ENCODE results near the gene ZNF200. TPM values are rescaled to one million over a fixed set of nuclear protein-coding genes. Genes with fewer than 3 reads are reported as not detected.
"Not testable (repeated sequence)": the region's sequence is repeated elsewhere in the genome, so short reads cannot be mapped to it uniquely, and the experiment has no call there.

Gene ZNF200
- polyA plus RNA-seq, 1 donor = 5.9 TPM

DNA sequence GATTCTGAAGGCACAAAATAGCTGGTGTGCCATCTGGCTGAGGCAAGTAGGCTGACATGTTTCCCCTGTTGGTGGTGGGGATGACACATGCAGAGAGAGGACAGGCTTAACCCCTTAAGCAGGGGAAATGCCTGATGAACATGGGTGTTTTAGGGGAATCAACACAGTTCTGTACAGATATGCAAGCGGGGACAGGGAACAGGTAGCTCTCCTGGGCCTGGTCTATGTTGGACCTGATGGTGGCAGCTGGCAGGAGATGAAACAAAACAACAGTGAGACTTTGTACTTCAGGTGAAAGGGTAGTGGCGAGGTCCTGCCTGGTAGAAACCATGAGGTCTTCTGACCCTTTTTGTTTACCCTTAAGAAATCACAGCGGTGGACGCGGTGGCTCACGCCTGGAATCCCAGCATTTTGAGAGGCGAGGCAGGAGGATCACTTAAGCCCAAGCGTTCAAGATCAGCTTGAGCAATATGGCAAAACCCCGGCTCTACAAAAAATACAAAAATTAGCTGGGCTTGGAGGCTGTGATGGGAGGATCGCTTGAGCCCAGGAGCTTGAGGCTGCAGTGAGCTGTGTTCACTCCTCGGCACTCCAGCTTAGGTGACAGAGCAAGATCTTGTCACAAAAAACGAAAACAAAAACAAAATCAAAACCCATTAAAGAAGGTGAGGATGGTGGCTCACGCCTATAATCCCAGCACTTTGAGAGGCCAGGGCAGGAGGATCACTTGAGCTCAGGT lies 36.5 kb downstream of the ZNF200 start:
- DNase-seq = no peak

DNA sequence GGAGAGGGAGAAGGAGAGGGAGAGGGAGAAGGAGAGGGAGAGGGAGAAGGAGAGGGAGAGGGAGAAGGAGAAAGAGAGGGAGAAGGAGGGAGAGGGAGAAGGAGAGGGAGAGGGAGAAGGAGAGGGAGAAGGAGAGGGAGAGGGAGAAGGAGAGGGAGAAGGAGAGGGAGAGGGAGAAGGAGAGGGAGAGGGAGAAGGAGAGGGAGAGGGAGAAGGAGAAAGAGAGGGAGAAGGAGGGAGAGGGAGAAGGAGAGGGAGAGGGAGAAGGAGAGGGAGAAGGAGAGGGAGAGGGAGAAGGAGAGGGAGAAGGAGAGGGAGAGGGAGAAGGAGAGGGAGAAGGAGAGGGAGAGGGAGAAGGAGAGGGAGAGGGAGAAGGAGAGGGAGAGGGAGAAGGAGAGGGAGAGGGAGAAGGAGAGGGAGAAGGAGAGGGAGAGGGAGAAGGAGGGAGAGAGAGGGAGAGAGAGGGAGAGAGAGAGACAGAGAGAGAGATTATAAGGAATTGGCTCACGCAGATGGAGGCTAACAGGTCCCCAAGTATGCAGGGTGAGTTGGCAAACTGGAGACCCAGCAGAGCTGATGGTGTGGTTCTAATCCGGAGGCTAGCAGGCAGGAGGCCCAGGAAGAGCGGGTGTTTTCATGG lies 37.1 kb downstream of the ZNF200 start:
- DNase-seq = not testable (repeated sequence)

DNA sequence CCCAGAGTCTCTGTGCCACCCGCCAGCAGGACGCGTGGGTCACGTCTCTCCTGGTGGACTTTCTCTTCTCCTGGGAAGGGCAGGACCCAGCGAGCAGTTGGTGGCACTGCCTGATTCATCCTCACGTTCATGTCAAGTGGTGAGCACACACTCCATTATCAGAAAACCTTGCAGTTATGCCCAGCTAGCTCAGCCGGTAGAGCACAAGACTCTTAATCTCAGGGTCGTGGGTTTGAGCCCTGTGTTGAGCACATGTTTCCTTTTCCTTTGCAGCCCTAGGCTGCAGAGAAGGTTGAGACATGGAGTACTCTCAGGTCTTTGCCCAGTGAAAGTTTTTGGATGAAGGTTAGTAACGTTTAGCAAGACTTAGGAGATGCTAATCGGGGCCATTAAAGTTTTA lies 39.0 kb downstream of the ZNF200 start:
- no peak for DNase-seq

DNA sequence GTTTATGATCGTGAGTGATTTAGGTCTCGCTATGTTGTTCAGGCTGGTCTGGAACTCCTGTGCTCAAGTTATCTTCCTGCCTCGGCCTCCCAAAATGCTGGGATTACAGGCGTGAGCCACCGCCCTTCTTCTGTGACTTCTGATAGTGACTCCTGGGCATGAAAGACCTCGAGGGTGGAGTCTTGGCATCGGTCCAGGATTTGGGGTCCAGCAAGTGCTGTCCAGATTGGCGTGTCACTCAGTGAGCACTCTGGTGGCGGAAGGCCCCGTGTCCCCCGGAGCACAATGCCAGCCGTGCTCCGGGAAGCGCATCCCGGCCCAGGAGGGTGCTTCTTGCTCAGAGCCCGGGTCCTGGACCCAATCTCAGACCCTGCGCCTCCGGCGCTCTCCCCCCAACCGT lies 40.2 kb downstream of the ZNF200 start:
- no peak for DNase-seq

DNA sequence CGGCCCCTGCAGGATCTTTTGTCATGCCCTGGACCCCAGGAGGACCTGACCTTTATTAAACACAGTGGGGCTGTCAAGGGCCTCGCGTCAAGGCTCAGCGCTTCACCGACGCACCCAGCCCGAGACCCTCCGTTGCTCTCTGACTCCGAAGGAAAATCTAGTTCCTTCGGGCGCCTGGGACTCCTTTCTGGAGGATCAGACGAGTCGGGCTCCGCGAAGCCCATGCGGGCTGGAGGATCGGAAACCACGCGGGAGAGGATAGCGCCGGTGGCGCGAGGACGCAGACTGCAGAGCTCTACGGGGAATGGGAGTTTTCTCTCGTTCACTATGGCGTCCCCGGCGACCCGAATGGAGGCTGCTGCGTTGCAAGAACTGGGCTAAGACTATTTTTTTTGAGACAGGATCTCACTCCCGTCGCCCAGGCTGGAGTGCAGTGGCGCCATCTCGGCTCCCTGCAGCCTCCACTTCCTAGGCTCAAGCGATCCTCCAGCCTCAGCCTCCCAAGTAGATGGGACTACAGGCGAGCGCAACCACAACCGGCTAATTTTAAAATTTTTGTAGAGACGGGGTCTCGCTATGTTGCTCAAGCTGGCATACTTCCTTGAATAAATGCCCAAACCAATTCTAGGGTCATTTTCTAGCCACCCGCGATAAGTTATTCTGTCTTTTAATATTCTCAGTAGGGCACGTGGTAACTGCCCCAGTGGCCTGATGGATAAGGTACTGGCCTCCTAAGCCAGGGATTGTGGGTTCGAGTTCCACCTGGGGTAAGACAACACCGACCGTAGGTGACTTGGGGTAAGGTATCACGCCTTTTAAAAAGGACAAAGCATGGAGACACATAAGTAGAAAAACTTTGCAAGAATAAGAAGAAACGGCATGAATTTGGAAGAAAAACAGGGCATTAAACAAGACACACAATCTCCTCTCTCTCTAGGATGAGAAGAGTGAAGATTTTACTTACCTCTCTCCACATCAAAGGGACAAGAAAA lies 41.4 kb downstream of the ZNF200 start:
- DNase-seq = no peak

DNA sequence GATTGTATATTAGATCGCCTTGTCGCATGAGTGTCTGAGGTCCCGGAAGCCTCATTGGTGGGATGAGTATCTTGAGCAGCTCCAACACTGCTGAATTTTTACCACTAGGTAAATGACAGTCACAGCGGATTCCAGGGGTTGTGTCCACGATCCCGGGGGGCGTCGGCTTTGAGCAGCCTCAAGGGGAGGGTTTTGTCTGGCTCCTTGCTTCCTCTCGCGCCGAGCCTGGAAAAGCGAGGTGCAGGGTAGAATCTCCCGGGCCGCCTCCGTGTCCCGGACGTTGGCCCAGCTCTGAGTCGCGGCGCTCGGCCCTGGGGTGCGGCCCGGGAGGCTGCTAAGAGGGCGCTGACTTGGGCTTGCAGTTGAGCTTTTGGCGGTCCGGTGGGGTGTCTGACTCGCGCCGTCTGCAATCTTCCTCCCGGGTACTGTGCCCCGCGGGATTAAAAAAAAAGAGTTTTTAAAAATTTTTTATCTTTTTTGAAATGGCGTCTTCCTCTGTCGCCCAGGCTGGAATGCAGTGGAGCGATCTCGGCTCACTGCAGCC lies 42.4 kb downstream of the ZNF200 start:
- DNase-seq = no peak

DNA sequence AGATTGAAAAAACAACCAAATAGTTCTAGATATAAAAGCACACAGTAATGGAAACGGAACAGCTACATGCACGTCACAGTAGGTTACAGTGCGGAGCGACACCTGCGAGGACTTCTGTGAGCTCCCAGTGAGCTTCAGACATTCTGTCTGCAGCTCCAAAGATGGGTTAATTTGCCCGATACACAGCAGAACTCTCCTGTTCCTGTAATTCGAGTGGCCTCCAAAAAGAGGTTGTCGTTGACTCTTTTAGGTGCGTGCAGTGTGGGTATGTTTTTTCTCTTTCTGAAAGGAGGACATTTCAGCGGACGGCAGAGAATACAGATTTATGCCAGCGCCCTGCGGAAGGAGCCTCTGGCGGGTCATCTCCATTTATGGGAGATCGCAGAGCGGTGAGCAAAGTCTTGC lies 44.0 kb downstream of the ZNF200 start:
- no peak for DNase-seq

DNA sequence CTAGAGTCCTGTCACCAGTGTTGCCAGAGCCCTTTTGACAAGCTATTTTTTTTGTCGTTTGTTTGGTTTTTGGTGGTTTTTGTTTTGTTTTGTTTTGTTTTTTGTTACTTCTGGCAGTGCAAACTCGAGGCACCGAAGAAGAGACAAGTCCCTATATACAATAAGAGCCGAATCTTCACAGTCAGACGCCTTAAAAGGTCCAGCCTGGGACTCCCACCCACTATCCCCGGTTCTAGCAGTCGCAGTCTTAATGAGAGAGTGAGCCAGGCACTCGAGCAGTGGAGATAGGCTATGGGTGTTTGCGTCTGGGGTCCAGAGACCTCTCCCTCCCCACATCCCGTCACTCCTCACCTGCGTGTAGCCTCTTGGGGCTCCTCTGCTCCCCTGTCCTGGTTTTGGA lies 45.1 kb downstream of the ZNF200 start:
- DNase-seq = no peak

DNA sequence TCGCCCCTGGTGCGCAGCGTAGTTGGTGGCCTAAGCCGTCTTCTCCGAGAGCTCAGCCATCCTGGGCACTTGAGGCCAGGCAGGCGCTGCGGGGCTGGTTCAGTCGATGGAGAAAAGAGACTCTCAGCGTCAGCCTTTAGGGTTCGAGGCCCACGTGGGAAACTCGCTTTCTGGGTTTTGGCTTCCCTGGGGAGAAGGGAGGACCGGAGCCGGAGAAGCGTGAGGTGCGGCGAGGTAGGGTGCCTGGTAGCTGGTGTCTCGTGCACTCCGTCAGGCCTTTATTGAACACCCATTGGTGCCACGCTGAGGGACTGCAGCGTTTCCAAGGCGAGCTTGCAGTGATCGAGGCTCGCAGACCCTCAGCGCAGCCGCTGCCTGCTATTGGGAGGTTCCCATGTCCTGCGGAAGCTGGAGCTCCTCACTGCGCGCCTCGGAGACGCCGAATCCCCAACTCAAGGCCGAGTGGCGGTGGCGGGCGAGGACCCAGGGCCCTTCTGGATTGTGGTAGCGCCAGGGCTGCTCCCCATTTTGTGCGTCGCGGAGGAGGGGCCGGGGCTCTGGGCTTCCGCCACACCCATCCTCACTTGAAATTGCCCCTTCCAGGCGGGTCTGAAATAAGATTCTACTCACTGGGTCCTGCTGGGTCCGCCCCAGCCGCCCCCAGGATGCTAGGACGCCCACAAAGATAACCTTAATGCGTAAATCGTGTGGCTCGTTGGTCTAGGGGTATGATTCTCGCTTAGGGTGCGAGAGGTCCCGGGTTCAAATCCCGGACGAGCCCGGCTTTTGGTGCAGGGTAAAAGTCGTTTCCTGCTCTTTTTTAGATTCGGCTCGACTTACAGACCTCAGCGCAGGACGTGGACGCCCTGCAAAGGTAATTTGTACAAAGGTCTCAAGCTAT lies 45.8 kb downstream of the ZNF200 start:
- DNase-seq = no peak

DNA sequence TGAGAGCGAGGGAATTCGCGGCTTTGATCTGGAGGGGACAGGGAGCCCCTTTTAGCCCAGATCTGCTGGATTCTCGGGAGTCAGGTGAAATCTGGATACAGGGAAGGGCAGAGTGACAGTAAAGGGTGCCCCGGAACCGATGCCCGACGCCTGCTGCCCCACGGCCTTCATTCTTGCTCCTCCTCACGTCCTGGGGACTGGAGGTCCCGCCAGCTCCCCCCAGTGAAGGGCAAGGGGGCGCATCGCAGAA lies 46.4 kb downstream of the ZNF200 start:
- DNase-seq = no peak

DNA sequence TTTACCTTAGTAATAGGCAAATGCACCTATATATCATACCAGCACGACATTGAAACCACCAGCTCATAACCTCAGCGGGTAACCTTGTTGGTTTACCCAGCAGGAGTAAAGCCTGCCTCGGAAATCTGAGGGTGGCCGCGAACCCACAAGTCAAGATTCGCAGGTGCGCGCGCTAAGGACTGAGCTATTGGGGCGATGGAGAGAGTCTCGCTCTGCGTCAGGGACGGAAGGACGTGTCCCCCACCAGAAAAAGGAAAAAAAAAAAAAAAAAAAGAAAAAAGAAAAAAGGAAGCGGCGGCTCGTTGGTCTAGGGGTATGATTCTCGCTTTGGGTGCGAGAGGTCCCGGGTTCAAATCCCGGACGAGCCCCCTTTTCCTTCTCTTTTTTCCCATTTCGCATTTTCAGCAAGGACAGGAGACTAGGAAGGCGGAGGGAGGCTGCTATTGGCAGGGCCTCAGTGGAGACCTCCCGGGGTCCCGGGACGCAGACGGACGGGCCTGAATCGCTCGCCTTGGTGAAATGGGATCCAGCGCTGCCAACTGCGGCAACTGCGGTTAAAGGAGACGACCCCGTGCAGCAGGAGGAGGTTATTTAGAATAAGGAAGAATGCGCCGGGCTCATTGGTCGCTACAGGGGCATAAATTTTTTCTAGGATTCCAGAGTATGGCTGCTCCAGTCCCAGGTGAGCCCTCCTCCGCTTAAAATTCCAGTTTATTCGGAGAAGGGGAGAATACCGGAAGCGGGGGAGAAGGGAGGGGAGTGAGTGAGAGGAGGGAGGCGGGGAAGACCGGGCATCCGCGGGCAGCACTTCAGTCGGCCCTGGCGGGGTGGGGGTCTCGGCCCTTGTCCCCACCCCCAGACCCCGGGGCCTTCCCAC lies 46.9 kb downstream of the ZNF200 start, which contains the start of gene OR1F1:
TSS of gene OR1F1 (plus strand) at position 407 of the 877 bp plus-strand sequence.
- no peak for DNase-seq

DNA sequence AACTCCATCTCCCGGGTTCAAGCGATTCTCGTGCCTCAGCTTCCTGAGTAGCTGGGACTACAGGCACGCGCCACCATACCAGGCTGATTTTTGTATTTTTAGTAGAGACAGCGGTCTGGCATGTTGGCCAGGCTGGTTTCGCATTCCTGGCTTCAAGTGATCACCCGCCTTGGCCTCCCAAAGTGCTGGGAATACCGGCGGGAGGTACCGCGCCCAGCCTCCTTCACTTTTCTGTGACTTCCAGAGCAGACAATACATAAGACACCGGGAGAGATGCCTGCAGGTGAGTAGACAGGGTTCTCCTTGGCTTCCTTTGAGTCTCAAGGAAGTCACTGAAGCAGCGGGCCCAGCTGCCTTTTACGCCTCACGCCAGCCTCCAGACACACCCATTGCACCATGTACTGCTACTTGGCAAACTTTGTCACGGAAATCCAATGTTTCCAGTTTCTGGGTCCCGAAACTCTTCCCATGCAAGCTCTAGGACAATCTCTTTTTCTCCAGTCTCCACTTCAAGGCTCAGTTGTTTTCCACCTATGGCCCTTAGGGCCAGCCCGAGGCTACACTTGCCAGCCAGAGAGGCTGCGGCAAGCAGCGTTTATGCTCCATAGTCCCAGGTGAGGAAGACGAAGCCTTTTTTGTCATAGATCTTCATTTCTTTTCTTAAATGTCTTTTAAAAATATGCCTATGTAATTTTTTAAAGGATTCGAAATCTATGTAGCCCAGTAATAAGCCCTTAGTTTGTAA lies 47.8 kb downstream of the ZNF200 start:
- no peak for DNase-seq

DNA sequence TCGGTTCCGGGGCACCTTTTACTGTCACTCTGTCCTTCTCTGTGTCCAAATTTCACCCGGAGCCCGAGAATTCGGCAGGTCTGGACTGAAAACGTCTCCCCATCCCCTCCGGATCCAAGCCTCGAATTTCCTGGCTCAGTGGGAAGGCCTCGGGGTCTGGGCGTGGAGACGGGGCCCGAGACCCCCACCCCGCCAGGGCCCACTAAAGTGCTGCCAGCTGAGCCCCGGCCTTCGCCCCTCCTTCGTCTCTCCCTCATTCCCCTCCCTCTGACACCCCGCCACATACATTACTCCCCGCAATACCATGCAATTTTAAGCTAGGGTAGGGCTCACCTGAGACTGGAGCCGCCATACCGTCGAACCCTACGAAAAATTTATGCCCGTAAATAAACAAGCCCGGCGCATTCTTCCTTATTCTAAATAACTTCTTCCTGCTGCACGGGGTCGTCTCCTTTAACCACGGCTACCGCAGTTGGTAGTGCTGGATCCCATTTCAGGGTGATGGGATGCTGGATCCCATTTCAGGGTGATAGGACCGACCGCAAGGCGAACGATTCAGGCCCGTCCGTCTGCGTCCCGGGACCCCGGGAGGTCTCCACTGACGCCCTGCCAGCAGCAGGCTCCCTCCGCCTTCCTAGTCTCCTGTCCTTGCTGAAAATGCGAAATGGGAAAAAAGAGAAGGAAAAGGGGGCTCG lies 51.4 kb downstream of the ZNF200 start:
- DNase-seq = no peak

DNA sequence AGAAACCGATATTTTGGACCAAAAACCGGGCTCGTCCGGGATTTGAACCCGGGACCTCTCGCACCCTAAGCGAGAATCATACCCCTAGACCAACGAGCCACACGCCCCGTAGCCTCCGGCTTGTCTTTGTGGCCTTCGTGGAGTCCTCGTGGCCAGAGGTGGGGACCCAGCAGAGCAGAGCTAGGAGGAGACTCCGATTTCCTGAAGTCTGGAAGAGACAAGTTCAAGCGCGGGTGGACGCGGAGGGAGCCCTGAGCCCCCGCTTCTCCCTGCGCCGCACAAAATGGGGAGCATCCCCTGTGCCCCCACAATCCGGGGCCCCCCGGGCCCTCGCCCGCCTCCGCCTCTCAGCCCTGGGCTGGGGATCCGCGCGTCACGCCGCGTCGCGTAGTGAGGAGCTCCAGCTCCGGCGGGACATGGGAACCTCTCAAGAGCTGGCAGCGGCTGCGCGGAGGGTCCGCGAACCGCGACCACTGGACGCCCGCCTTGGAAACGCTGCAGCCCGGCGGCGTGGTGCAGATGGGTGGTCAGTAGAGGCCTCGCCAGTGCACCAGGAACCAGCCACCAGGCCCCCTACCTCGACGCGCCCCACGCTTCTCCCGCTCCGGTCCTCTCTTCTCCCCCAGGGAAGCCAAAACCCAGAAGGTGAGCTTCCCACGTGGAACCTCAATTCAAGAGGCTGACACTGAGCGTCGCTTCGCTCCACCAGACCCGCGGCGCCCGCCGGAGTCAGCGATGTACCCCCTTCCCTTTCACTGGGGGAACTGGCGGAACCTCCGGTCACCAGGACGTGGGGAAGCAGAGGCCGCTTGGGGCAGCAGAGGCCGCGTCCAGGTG lies 52.1 kb downstream of the ZNF200 start:
- no peak for DNase-seq

DNA sequence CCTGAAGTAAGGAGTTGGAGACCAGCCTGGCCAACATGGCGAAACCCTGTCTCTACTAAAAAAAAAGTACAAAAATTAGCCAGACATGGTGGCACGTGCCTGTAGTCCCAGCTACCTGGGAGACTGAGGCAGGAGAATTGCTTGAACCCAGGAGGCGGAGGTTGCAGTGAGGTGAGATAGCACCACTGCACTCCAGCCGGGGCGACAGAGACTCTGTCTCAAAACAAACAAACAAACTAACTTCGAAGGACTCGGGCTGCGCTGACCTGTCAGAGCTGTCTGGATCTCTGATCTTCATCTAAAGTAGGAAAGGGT lies 52.7 kb downstream of the ZNF200 start:
- not testable (repeated sequence) for DNase-seq

DNA sequence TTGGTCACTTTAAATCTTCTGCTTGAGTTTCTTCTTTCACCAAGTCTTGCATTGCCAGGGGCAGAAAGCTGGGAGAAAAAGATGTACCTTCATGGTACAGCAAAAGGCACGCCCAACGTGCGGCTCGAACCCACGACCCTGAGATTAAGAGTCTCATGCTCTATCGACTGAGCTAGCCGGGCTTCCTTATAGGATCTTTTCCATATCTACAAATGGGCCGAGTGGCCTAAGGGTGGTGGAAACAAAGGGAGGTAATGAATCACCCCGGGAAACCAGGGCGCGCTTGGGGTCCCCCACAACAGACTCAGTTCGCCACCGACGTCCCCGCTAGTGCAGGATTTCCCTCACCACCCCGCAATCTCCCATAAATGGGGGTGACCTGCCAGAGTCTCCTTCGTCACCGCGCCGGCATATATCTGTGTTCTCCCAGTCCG lies 54.5 kb downstream of the ZNF200 start:
- DNase-seq = no peak

DNA sequence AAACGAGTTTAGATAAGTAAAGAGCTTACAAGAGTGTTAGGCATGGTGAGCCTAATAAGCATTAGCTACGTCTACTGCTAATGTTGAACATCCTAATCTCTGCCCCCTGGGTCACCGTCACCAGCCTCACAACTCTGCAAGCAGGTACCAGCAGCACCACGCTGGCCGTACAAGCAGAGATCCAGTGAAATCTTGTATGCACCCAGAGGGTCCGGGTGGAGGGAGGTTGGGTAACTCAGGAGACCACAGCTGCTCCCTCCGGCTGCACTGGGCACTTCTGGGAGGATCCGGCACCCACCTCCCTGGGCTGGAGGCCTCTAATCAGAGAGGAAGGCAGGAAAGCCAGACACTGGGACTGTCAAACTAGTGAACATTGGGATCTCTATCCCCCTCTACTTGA lies 55.3 kb downstream of the ZNF200 start:
- DNase-seq = no peak

DNA sequence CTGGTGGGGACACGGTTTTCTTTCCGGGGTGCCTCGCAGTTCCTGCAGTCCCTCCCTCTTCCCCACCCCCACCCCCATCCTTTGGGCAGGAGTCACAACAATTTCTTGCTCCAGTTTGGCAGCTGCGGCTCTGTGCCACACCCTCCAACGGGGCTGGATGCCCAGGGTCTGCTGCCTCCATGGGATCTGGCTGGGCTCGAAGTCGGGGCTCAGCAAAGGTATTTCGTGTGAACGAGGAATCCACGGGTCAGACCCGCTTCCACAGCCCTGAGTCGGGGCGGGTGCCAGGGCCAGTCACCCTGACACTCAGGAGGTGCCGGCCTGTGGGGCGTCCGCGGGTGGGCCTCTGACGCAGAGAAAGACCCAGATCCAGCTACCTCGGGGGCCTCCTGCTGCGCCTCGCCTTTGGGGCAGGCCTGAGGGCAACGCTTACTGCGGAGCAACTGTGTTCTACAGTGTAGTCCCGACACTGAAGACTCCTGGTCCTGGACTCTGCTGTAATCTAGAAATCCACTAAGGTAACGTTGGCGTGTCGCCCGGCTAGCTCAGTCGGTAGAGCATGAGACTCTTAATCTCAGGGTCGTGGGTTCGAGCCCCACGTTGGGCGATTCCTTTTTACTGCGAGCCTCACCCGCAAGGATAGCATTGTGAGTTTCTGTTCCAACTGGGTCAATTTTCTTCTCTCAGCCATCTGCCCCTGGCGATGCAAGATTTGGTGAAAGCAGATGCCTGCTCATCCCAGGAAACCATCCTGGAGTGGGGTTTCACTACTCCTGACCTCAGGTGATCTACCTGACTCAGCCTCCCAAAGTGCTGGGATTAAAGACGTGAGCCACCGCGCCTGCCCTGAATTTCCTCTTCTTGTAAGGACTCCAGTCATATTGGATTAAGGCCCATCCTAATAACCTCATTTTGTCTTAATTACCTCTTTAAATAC lies 59.5 kb downstream of the ZNF200 start:
- DNase-seq = no peak
